Naive B cell (primary cell): ENCODE results near the gene SALL3. TPM values are rescaled to one million over a fixed set of nuclear protein-coding genes. Genes with fewer than 3 reads are reported as not detected.

Experiments used
- ATAC-seq, 2 donors: fragments of 150-1000 bp; cut with Tn5 transposase; 2 replicates each; pipeline ENCODE4 v1.10.0; 2021; ENCODE audit warnings: low read depth in 2 of 2, mild to moderate bottlenecking in 2 of 2, moderate library complexity in 2 of 2
- DNase-seq: peaks from one replicate; pipeline ENCODE4 v3.0.0; 2022
- H3K27ac Mint-ChIP-seq, 6 donors: one replicate each; pipeline ENCODE4 v1.8.0; 2020 to 2022; ENCODE audit warnings: mild to moderate bottlenecking in 6 of 6, mixed read lengths in 6 of 6, moderate library complexity in 5 of 6, inconsistent platforms in 2 of 6
- H3K27me3 Mint-ChIP-seq, 3 donors: one replicate each; pipeline ENCODE4 v1.8.0; 2021 to 2022; ENCODE audit warnings: mixed read lengths in 3 of 3, mild to moderate bottlenecking in 1 of 3
- H3K36me3 Mint-ChIP-seq, 2 donors: one replicate each; pipeline ENCODE4 v1.8.0; 2020 to 2022; ENCODE audit warnings: mixed read lengths in 2 of 2, inconsistent platforms in 1 of 2, mild to moderate bottlenecking in 1 of 2
- H3K4me1 Mint-ChIP-seq, 3 donors: one replicate each; pipeline ENCODE4 v1.8.0; 2020 to 2022; ENCODE audit warnings: mixed read lengths in 3 of 3, inconsistent platforms in 1 of 3, mild to moderate bottlenecking in 1 of 3, moderate library complexity in 1 of 3
- H3K4me3 Mint-ChIP-seq, 8 donors: one replicate each; pipeline ENCODE4 v1.8.0; 2020 to 2022; ENCODE audit warnings: mild to moderate bottlenecking in 8 of 8, mixed read lengths in 8 of 8, moderate library complexity in 8 of 8, inconsistent platforms in 2 of 8
- H3K9me3 Mint-ChIP-seq, 7 donors: one replicate each; pipeline ENCODE4 v1.8.0; 2020 to 2022; ENCODE audit warnings: mixed read lengths in 7 of 7, mild to moderate bottlenecking in 5 of 7, inconsistent platforms in 2 of 7, moderate library complexity in 1 of 7
- polyA plus RNA-seq, 6 donors: library from polyadenylated mRNA; unstranded; fragments of 300-500 nt; fragmentation: Illumina TruSeq; gene quantifications; one replicate each; pipeline ENCODE4 v1.2.3, GENCODE V29; 2021; ENCODE audit warnings: low read depth in 6 of 6

Gene SALL3
- polyA plus RNA-seq, 6 donors from 2014 or later = not detected

DNA sequence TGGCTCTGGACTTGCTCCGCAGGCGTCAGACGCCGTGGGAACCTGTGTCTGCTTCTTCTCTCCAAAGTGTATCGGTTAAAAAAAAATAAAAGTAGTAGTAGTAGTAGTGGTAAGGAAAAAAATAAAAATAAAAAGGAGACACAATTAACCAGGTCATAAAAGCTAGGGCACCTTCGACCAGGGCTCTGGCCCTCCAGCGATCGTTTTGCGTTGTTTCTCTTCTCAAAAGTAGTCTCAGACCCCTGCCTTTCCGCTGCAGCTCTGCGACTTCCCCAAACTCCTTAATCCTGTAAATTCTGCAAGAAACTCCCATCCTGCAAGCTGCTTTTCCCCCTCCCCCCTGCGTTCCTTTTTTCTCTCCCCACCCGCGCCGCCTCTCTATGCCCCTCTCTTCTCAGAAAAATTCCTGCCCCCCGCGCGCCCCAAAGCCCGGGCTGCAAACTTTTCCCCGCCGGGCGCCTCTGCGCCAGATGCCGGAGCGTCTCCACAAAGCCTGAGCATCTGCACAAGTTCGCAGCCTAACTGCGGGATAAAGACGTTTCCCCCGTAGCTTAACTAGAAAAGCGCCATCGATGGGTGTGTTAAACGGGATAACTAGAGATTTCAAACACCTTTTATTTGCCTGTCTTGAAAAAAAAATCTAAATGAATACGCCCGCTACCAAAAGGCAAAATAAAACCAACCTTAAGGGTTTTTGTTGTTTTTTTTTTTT, 1.8 kb upstream of the SALL3 start:
- Mint-ChIP-seq H3K9me3 (peaks cover 0 to 10% (median 2%) of the 10 kb centered on the region in 7 donors), H3K27me3 (peaks cover 53 to 63% (median 56%) of the 10 kb centered on the region in 3 donors), H3K27ac (peak overlapping the region in 3 of 6 donors; percentile 11 to 78 (median 17)), H3K4me3 (peak overlapping the region in 6 of 8 donors; percentile 38 to 86 (median 58)), H3K36me3 (peaks cover 0 to 8% of the 10 kb centered on the region in 2 donors), H3K4me1 (peaks cover 0 to 20% (median 16%) of the 10 kb centered on the region in 3 donors)
- no peak for DNase-seq
- no peak for ATAC-seq

DNA sequence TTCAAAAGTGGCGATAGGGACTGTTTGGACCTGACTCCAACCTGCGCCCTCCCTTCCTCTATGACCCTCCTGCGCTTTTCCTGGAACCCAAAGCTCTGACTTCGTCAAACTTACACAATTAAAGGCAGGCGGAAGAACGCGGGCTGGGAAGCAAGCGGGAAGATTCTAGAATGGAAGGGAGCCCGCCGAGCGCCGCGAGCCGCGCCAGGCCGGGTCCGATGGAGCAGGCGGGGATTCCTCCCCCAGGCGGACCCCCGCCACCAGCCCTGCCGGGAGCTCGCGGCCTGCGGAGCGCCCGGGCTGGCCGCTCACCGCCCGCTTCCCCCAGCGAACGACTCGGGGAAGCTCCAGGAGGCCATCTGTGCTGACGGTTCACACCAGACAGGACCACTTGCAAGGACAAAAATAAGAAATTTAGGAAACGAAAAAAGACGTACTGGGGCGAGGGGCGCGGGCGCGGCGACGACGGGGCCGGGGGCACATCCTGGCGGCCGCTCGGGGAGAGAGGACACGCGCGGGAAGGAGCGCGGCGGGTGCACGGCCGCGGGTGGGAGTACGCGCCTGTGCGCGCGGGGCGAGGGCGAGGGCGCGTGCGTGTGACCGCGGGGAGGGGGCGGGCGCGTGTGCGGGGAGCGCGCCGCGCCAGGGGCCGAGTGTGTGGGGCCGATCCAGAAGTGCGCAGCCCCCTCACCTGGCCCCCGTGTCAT, 1.1 kb upstream of the SALL3 start:
- ATAC-seq (no peak), DNase-seq (no peak)
- Mint-ChIP-seq H3K27me3 (peaks cover 52 to 63% (median 55%) of the 10 kb centered on the region in 3 donors), H3K36me3 (peaks cover 0 to 8% of the 10 kb centered on the region in 2 donors), H3K4me3 (peak overlapping the region in 6 of 8 donors; percentile 37 to 76 (median 52)), H3K9me3 (peaks cover 0 to 10% (median 0%) of the 10 kb centered on the region in 7 donors), H3K4me1 (peaks cover 0 to 18% (median 16%) of the 10 kb centered on the region in 3 donors), H3K27ac (peak overlapping the region in 2 of 6 donors; percentile 11 to 78)

DNA sequence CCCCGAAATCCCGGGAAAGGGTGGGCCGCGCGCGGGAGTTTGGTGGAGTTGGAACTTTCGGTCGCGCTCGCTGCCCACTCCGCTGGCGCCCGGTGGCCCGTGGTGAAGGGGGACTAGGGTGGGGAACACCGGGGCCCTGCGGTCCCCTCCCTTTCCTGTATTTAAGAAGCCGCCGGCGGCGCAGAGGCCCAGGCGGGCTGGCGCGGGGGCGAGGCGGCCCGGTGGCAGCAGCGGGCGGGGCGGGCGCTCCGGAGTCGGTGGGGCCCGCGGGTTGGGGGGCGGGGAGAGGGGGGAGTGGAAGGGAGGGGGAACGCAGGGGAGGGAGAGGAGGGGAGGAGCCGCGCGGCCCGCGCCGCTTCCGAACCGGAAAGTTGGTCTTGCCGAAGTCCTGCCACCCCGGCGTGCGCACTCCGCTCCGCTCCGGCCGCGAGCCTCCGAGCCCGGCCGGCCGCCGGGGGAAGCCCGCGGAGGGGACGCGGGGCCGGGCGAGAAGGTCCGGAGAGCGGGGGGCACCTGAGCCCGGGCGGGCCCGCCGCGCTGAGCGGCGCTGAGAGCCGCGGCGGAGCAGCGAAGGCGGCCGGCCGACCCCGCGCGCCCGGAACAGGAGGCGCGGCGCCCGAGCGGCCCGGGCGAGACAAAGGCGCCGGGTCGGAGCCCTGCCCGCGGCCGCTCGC, 425 bp upstream of the SALL3 start:
- Mint-ChIP-seq H3K27me3 (peaks cover 56 to 67% (median 60%) of the 10 kb centered on the region in 3 donors), H3K4me1 (peaks cover 0 to 18% (median 16%) of the 10 kb centered on the region in 3 donors), H3K4me3 (peak overlapping the region in 1 of 8 donors; percentile 59), H3K27ac (no peak overlapping the region), H3K9me3 (peaks cover 0 to 10% (median 0%) of the 10 kb centered on the region in 7 donors), H3K36me3 (peaks cover 0 to 8% of the 10 kb centered on the region in 2 donors)
- DNase-seq (no peak), ATAC-seq (no peak)

DNA sequence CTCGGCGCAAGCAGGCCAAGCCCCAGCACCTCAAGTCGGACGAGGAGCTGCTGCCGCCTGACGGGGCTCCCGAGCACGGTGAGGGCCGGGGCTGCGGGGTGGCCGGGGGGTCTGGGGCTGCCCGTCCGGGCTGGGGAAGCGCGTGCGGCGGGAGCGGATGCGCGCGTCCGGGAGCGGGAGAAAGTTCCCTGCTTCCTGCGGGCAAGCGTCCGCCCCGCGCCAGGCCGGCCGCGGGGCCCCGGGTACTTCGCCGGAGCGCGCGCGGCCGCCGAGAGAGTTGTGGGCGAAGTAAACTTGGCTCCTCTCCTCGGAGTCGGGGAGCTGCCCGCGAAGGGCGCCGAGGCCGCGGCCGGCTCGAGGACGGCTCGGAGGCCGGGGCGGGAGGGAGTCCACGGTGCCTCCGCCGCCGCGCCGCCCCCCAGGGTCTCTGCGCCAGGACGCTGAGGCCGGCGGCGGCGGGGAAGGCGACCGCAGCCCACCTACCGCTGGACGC, 707 bp downstream of the SALL3 start:
- Mint-ChIP-seq H3K27ac (no peak overlapping the region), H3K4me3 (no peak overlapping the region), H3K4me1 (peaks cover 0 to 16% (median 16%) of the 10 kb centered on the region in 3 donors), H3K27me3 (peaks cover 54 to 68% (median 58%) of the 10 kb centered on the region in 3 donors), H3K36me3 (peaks cover 0 to 8% of the 10 kb centered on the region in 2 donors), H3K9me3 (peaks cover 0 to 10% (median 0%) of the 10 kb centered on the region in 7 donors)
- ATAC-seq (no peak), DNase-seq (no peak)

DNA sequence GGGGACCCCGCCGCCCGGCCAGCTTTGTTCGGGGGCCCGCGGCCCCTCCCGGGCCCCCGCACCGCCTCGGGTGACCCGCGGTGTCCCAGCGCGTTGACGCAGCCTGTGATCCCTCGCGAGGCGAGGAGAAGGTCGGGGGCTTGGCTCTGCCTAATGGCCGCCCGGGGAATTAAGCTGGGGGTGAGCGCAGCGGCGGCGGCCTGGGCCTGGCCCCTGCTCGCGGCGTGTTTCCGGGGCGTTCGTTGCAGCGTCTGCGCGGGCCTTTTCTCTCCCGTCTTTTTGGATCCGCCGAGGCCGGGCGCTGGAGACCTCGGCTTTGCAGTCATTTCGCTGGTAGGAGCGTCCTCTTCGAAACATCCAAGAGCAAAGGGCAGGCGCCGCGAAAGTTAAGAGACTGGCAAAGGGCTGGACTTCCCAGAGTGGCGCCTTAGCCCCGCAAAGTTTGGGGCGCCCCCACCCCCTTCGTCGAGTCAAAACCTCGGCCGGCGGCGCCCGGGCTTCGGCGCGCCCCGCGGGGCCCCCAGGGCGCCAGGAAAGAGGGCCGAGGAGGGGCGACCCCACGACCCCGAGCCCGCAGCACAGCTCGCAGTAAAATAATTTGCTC, 1.3 kb downstream of the SALL3 start:
- Mint-ChIP-seq H3K9me3 (peaks cover 0 to 10% (median 0%) of the 10 kb centered on the region in 7 donors), H3K4me3 (peak overlapping the region in 5 of 8 donors; percentile 13 to 77 (median 22))

DNA sequence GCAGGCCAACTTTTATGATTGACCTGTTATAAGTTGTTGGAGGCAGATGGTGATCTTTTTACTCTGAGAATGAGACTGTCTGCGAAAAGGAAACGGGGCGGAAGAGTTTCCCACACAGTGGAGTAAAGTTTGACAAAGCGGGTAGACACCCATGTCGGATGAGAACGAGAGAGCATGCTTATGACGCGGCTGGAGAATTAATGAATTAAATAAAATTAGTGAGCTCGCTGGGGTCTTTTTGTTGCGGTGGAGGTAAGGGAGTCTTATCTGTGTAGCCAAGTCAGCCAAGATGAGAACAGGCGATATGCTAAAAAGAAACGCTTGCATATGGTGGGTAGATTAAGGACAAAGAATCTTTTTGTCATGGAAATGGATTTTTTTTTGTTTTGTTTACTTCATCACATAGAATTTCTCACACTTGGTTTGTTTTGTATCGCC, 1.8 kb downstream of the SALL3 start:
- Mint-ChIP-seq H3K27me3 (peaks cover 54 to 68% (median 58%) of the 10 kb centered on the region in 3 donors), H3K27ac (peak overlapping the region in 2 of 6 donors; percentile 1 to 14), H3K36me3 (peaks cover 0 to 8% of the 10 kb centered on the region in 2 donors), H3K4me1 (peaks cover 0 to 16% (median 16%) of the 10 kb centered on the region in 3 donors), H3K4me3 (peak overlapping the region; percentile 13 to 80 (median 46)), H3K9me3 (peaks cover 0 to 10% (median 0%) of the 10 kb centered on the region in 7 donors)
- no peak for DNase-seq
- ATAC-seq = no peak

More for the DNA sequence above, 1.3 kb downstream of the SALL3 start:
- no peak for DNase-seq
- no peak overlapping the region for H3K27ac Mint-ChIP-seq
- peaks cover 54 to 68% (median 58%) of the 10 kb centered on the region in 3 donors for H3K27me3 Mint-ChIP-seq
- ATAC-seq = no peak
- peaks cover 0 to 16% (median 16%) of the 10 kb centered on the region in 3 donors for H3K4me1 Mint-ChIP-seq
- H3K36me3 Mint-ChIP-seq = peaks cover 0 to 8% of the 10 kb centered on the region in 2 donors

DNA sequence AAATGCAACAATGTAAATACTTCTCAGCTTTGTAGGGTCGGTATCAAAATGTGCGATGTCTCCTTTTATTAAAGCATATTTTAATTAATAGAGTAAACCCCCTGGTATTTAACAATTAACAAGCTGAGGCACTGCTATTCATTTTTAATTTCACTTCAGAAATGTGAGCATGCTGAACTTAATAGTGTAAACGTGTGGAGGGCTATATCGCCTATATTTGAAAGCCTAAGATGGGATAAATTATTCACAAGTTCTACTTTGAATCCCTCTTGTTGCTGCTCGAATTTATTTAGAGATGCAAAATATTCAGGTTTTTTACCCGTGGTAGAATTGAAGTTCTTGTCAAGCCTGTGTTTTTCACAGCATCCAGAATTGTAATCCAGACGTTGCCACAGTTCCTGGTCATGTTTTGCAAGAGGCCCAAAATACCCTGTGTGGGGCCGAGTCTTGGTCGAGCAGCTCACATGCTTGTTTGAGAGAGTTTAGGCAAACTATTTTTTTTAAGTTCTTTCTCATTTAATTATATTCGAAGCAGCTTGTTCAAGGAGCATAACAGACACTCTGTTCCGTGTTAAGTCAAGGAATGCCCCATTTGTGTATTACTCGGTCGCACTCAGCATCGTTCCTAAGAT, 2.5 kb downstream of the SALL3 start:
- Mint-ChIP-seq H3K9me3 (peaks cover 0 to 10% (median 0%) of the 10 kb centered on the region in 7 donors), H3K4me1 (peaks cover 0 to 15% (median 14%) of the 10 kb centered on the region in 3 donors), H3K27ac (no peak overlapping the region), H3K27me3 (peaks cover 51 to 62% (median 54%) of the 10 kb centered on the region in 3 donors), H3K36me3 (peaks cover 0 to 4% of the 10 kb centered on the region in 2 donors), H3K4me3 (peak overlapping the region in 4 of 8 donors; percentile 9 to 52 (median 38))
- no peak for ATAC-seq
- DNase-seq = no peak

DNA sequence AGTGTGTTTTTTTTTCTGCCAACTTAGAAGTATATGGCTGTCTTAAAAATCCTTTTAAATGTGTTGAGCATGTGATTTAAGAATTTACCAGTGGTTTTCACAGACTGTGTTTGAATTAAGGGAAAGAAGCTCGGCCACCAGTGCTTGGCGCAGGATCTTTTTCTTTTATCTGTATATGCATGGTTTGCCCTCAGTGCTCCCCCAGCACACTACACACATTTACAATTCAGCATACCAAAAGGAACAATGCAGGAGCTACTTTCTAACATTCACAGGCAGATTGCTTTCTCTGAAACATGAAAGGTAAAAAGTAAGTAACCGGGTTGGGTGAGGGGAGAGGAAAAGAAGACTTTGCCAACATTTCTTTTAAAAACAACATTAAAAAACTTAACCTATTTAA, 3.9 kb downstream of the SALL3 start:
- no peak overlapping the region for H3K4me3 Mint-ChIP-seq
- no peak for DNase-seq

DNA sequence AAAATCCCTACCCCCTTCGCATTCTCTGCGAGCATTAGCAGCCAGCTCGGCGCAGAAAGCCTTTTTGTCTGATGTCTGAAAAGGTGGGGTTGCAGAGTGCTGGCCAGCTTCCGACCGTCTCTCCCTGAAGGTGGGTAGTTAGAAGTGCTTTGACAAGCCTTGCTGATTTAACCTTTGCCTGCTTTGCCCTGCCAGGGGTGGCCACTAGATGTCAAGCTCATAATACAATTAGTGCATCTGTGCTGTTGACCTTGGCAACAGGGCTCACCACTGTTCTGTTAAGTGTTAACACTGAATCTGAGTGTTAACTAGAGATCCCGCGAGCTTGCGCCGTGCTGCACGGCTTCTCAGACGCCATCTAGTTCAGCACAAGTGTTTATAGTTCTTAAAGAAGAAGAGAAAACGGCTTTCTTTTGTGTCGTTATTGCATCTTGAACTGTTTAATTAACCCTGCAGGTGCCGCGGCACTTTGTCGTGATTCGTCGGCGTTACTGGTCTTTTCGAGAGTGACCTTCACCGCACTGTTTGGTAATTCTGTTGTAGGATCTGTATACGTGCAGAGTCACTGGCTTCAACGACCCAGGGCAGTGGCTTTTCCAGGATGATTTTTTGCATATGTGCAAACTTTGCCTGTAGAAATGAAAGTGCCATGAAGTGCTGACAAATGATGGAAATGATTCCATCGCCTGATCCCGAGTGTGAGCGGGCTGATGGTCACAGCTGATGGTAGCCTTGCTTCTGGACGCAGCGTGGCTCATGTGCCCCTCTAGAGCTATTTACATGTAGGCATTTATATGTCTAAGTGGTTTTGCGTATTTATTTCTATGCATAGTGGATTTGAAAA, 5.5 kb downstream of the SALL3 start:
- H3K4me3 Mint-ChIP-seq = no peak overlapping the region
- DNase-seq (no peak), ATAC-seq (peak in 1 of 2 donors; percentile 49)
- peaks cover 0 to 6% (median 5%) of the 10 kb centered on the region in 3 donors for H3K4me1 Mint-ChIP-seq
- peaks cover 0 to 10% (median 0%) of the 10 kb centered on the region in 7 donors for H3K9me3 Mint-ChIP-seq
- H3K27ac Mint-ChIP-seq = no peak overlapping the region
- peaks cover 44 to 57% (median 46%) of the 10 kb centered on the region in 3 donors for H3K27me3 Mint-ChIP-seq
- no peaks in the 10 kb centered on the region for H3K36me3 Mint-ChIP-seq

More for the DNA sequence above, 3.9 kb downstream of the SALL3 start:
- Mint-ChIP-seq H3K9me3 (peaks cover 0 to 10% (median 0%) of the 10 kb centered on the region in 7 donors), H3K36me3 (no peaks in the 10 kb centered on the region), H3K4me1 (peaks cover 0 to 7% (median 6%) of the 10 kb centered on the region in 3 donors), H3K27ac (no peak overlapping the region), H3K27me3 (peaks cover 43 to 50% (median 48%) of the 10 kb centered on the region in 3 donors)
- no peak for ATAC-seq

DNA sequence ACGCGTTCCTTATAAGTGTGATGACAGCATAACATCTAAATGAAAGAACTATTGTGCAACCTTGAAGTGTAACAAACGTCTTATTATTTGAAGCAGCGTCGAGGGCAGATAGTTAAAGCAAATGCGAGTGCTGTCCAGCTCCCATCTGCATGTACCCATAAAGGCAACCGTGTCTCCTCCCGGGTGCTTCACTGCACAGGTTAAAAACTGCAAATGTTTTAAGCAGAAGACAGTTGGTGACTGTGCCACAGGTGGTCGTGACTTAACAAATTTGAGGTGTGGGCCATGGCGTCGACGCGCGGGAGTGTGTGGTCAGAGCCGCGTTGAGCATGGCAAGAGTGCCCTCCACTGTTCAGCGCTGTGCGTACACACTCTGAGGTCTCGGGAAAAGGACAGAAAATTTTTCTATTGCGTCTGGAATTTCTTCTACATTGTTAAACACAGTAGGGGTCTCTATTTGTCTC, 6.4 kb downstream of the SALL3 start:
- no peak overlapping the region for H3K4me3 Mint-ChIP-seq
- no peak for DNase-seq
- H3K27me3 Mint-ChIP-seq = peaks cover 51 to 64% (median 51%) of the 10 kb centered on the region in 3 donors
- H3K27ac Mint-ChIP-seq = no peak overlapping the region
- peaks cover 0 to 6% (median 5%) of the 10 kb centered on the region in 3 donors for H3K4me1 Mint-ChIP-seq
- no peaks in the 10 kb centered on the region for H3K36me3 Mint-ChIP-seq
- no peak for ATAC-seq
- peaks cover 0 to 10% (median 0%) of the 10 kb centered on the region in 7 donors for H3K9me3 Mint-ChIP-seq

DNA sequence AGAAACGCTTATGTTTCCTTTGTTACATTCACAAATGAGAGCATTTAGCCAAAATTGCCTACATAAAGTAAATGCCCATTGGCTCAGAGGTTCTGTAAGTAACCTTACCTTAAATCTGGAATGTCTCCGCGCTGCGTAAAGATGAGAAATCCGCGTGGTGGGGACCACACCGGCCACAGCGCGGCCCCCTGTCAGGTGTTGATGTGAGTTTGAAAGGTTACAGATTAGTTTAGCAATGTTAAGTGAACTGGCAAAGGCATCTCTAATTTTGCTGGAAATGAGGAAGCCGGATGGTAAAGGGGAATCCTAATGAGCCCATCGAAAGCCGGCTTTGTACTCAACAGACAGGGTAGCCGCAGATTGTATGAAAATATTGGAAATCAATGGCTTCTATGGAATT, 11.8 kb downstream of the SALL3 start:
- no peak for DNase-seq
- Mint-ChIP-seq H3K4me3 (no peak overlapping the region), H3K27me3 (peaks cover 13 to 23% (median 18%) of the 10 kb centered on the region in 3 donors), H3K27ac (peak overlapping the region in 1 of 6 donors; percentile 16), H3K36me3 (no peaks in the 10 kb centered on the region), H3K9me3 (peaks cover 0 to 5% (median 0%) of the 10 kb centered on the region in 7 donors), H3K4me1 (no peaks in the 10 kb centered on the region)
- ATAC-seq = no peak
